Stimulated activated CD8-positive, alpha-beta memory T cell treated with anti-CD3 and anti-CD28 coated beads, Interleukin-15, amount 100 ng/mL, for 48 hours (primary cell): Measurements from ENCODE around the gene DCP1B.
"Not testable (repeated sequence)": the region's sequence is repeated elsewhere in the genome, so short reads cannot be mapped to it uniquely, and the experiment has no call there.

ENCODE experiments used
- DNase-seq, 2 donors: peaks; one replicate each; pipeline ENCODE4 v3.0.0-alpha.2; 2020; ENCODE audit warnings: low read depth in 2 of 2

The DCP1B gene

GRCh38 chr12:1974812-1975211 is 29.4 kb downstream of the DCP1B start:
- no peak for DNase-seq

- DNase-seq, result no peak
Observed at GRCh38 chr12:1972856-1973317, 31.4 kb downstream of the DCP1B start.

GRCh38 chr12:1972260-1972659 is 32.0 kb downstream of the DCP1B start:
- no peak for DNase-seq

- DNase-seq, result no peak
Observed at GRCh38 chr12:1970331-1970900, 33.8 kb downstream of the DCP1B start.

GRCh38 chr12:1966561-1967226 is 37.6 kb downstream of the DCP1B start:
- no peak for DNase-seq

GRCh38 chr12:1965916-1966315 is 38.3 kb downstream of the DCP1B start:
- DNase-seq, result no peak

- no peak for DNase-seq
Observed at GRCh38 chr12:1962051-1963020, 41.9 kb downstream of the DCP1B start.

- DNase-seq, result no peak
Observed at GRCh38 chr12:1956716-1957115, 47.5 kb downstream of the DCP1B start.

GRCh38 chr12:1949771-1950470 is 54.3 kb downstream of the DCP1B start:
- DNase-seq, result no peak

GRCh38 chr12:1948883-1949282 is 55.4 kb downstream of the DCP1B start:
- DNase-seq, result no peak

GRCh38 chr12:1947081-1947480 is 57.2 kb downstream of the DCP1B start:
- DNase-seq, result no peak

- no peak for DNase-seq
Observed at GRCh38 chr12:1946296-1946695, 58.0 kb downstream of the DCP1B start.

GRCh38 chr12:1945502-1945901 is 58.8 kb downstream of the DCP1B start:
- DNase-seq, result not testable (repeated sequence)

GRCh38 chr12:1939801-1940607 is 64.3 kb downstream of the DCP1B start:
- peak; percentile 62 to 67 for DNase-seq

GRCh38 chr12:1939331-1939730 is 64.9 kb downstream of the DCP1B start:
- no peak for DNase-seq

GRCh38 chr12:1937481-1938224 is 66.6 kb downstream of the DCP1B start:
- DNase-seq, result no peak

GRCh38 chr12:1936406-1937320 is 67.6 kb downstream of the DCP1B start:
- DNase-seq, result no peak

GRCh38 chr12:1935700-1936378 is 68.4 kb downstream of the DCP1B start:
- no peak for DNase-seq

GRCh38 chr12:1935242-1935641 is 69.0 kb downstream of the DCP1B start:
- DNase-seq, result no peak
